ENCODE data around the gene PPP1R12B.
"Not testable (repeated sequence)": the region's sequence is repeated elsewhere in the genome, so short reads cannot be mapped to it uniquely, and the experiment has no call there.

Gene PPP1R12B

DNA sequence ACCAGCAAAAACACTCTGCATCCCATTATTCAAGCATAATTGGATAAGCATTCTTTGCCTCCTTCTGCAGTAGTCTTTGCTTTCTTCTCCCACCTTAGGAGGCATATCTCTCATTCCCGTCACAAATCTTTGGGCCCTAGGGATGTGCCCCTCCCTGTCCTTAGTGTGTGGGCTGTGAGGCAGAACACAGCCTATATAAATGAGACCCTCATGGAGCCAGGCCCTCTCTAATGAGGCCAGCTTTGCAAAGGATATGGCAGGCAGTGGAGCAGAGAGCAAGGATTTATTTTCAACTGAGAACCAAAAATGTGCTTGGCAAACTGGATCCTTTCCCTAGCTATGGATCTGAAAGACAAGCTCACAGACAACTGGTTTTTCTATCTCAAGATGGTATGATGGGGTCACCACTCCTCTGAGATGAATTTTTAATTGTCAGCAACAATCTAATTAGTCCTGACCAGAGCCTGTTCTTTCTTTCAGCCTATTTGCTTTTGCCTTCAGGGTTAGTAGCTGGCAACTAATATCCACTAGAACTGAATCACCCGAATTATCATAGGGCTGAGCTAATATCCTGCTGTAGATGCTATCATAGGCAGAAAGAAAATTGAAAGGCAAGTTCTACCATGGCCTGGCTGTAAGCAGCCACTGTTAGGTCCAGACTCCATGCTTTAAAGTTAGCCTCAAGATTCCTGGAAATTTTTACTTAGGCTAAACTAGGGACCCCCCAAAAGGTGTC lies 227.6 kb downstream of the PPP1R12B start:
- no peak for FAIRE-seq
- DNase-seq (ENCODE audit: insufficient read length, low spot score) = no peak

DNA sequence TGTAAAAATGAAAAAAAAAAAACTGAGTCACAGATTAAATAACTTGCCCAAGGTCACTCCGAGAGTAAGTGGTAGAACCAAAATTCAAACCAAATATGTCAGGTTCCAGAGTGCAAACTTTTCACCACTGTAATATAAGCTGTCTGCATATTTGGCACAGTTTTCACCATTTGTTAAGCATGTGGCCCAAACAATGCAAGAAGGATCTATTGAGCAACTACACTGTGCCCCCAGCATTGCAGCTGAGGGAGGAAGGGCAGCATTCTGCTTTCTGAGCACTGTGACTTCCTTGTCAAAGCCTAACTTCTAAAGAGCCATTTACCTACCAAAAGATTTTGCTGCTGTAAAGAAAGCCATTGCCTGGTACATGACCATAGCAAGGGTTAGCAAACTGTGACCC lies 228.3 kb downstream of the PPP1R12B start:
- no peak for FAIRE-seq
- no peak for DNase-seq (ENCODE audit: insufficient read length, low spot score)

DNA sequence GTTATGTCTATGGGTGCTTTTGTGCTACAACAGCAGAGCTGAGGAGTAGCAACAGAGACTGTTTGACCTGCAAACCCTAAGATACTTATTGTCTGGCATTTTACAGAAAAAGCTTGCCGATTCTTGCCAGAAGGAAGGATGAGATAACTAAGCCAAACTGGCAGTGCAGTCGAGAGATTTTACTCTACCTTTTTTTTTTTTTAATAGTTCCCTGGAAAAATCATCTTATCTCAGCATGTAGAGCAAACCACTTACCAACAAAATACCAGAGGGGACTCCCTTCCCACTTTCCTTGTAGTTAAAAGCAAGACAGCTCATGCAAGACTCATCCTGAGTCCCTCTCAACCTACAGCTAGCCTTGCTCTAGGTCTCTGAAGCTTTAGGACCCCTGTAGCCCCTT lies 228.9 kb downstream of the PPP1R12B start:
- no peak for FAIRE-seq

DNA sequence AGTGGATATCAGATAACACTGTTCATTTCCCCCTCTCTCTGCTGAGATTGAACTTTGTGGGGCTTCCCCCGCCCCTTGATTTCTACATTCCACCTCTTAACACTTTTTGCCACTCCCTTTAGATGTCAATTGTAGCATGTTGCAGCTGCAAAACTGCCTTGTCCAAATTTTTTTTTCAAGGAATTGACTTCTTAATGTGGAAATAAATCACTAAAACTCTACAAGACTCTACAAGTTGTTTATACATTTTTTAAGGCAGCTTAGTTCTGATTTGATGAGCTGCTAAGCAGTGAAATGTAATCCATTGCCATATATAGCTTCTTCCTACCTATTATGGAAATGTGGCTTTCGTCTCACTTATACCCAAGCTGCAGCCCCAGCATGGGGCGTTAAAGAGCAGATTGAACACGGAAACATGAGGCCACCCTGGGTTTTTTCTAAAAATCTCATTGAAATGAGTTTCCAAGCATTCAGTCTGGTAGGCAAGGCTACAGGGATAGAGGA lies 229.6 kb downstream of the PPP1R12B start:
- no peak for DNase-seq (ENCODE audit: insufficient read length, low spot score)
- FAIRE-seq = no peak

More for the DNA sequence above, 228.9 kb downstream of the PPP1R12B start:
- no peak for DNase-seq (ENCODE audit: insufficient read length, low spot score)

DNA sequence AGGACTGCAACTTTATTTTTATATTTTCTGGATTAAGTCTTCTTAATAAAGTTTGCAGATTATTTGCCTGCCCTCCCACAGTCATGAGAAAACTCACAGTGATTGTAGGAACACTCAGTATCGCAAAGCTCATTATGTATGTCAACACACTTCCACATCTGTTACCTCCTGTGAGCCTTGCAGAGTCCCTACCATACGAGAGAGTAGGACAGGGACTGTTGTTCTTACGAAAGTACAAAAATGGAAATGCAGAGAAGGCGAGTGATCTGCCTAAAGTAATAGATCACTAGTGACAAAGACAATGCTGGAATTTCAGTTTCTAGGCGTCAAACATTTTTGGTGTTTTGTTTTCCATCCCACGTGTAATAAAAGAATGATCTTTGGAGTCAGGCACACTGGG lies 230.1 kb downstream of the PPP1R12B start:
- FAIRE-seq (no peak), DNase-seq (ENCODE audit: insufficient read length, low spot score) (no peak)

DNA sequence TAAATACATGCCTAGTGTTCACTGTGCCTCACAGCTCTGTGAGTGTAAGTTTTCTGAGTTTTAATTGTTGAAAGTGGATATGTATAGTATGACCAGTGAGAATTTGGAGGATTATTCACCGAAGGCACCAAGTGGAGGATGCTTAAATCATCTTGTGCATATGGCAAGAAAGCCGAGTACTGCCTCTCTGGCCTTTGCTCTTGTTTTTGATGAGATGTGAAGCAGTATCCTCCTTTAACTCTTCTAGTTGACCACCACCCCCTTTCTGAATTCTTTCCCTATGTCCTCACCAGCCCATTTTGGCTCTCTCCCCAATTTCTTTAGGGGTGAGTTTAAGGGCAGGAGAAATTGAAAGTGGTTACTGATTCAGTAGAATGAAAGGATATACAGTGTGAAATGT lies 231.3 kb downstream of the PPP1R12B start:
- DNase-seq (ENCODE audit: insufficient read length, low spot score) = peak; percentile 54
- FAIRE-seq = no peak

DNA sequence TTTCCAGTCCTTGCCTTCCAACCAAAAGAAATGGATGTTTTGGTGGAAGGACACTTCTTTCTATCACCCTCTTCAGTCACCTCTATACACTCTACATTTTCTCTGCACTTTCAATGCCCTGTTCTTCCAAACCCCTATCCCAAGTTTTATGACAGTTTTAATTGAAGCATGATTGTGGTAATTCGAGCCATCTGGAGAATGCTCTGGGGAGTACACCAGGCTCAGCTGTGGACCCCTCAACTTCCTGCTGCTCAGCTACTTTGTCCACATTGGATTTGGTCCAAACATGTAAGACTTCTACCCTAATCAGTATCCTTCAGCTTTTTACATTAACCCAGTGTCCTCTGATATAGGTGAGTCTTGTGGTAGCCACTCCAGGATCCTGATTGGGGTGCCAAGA lies 232.1 kb downstream of the PPP1R12B start:
- FAIRE-seq (no peak), DNase-seq (ENCODE audit: insufficient read length, low spot score) (no peak)

DNA sequence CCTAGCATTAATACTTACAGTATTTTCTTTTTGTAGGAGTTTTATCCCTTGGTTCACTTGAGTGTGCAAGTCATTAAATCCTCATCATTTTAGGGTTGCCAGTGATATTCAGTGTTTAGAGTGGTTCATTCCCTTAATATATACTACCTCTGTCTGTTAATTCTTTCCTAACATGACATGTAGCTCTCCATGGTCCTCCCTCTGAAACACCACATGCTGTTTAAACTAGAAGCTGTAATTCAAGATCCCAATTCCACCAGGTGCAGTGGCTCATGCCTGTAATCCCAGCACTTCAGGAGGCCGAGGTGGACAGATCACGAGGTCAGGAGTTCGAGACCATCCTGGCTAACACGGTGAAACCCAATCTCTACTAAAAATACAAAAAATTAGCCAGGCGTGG lies 233.9 kb downstream of the PPP1R12B start:
- FAIRE-seq; DNase-seq (ENCODE audit: insufficient read length, low spot score): not testable (repeated sequence)

DNA sequence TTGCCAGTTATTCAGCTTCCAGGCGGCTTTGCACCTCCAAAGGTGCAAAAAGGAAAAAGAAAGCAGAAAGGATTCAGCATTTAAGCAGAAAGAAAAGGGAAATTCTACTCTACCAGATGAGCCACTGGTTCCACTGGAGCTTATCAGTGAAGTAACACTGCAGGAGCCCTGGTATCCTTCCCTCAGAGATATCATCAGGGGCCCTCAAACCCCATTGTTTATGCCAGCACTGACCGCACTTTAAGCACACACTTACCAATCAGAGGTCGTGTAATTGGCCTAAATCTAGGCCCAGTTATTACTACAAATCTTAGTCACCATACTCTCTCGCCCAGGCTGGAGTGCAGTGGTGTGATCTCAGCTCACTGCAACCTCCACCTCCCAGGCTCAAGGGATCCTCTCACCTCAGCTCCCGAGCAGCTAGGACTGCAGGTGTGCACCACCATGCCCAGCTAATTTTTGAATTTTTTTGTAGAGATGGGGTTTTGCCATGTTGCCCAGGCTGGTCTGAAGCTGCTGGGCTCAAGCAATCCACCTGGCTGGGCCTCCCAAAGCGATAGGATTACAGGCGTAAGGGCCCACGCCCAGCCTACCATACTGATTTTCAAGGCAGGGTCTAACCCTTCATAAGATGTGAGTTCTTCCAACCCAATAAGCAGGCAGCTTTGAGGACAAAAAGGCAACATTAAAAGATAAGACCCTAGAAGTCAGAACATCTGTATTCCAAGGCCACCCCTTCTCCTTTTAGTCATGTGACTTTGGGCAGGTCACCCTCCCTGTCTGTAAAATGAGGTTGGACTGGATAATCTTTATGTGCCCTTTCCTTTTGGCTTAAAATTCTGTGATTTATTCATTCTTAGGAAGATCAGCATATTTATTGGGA lies 236.4 kb downstream of the PPP1R12B start:
- DNase-seq (ENCODE audit: insufficient read length, low spot score) (no peak), FAIRE-seq (no peak)

DNA sequence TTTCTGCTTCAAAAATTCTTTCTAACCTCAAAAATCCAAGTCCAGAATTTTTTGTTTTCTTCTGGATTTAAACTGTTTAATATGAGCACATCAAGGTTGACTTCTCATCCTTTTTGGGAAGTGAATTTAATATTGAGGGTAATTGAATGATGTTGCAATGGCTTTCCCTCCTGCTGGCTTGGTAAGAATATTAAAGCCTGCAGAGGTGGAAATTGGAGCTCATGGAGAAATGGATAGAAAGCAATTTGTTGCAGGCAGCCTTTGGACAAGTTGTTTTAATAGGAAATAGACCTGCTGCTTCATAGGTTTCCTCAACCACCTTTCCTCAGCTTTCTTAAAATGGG lies 237.1 kb downstream of the PPP1R12B start:
- no peak for DNase-seq (ENCODE audit: insufficient read length, low spot score)
- FAIRE-seq = no peak

DNA sequence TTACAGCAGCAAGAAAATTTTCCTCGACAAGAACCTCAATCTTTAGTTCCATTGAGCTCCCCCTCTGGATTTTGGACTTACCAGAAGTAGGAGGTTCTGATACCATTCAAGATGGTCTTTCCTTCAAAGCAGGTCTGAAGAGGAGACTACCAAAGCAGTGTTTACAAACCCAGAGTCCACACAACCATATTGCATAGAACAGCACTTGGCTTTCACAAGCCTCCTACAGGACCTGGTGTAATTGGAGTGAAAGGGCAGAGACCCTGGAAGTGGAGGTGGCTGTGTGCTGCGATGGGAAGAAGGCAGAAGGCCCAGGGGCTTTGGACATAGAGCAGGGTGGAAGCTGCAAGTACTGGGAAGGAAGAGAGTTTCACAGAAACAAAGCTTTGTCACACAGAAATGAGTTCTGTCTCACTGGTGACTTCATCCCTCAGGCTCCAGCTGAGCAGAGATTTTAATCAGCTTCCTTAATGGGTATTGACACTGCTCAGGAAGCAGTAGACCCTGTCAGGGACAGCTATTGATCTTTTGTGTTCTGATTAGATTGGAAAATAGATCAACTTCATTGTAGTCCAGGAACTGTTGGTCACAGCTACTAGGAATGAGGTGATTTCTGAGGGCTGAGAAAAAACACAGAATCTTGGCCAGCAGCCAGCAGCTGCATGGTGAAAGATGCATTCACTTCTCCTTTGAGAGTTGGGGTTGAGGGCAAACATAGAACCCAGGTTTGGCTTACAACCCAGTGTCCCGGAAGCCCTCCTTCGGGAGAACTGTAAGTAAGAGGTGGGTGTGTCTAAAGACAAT lies 237.7 kb downstream of the PPP1R12B start:
- no peak for FAIRE-seq
- DNase-seq (ENCODE audit: insufficient read length, low spot score) = no peak

DNA sequence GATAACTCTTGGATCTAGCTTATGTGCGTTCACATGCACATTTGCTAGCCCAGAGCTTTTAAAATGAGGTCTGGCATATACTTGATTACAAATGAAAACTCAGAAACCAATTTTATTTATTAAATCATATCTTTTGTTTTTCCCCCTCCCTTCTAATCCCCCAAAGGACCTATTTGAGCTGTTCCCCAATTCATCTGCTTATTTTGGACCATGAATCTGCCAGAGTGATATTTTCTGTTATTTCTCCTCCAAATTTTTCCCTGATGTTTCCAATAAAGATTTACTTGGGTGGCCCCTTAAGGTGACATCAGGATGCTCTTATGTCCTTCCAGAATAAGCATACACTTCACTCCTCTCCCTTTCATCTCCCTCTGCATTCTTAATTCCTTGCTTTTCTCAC lies 238.4 kb downstream of the PPP1R12B start:
- FAIRE-seq = no peak
- DNase-seq (ENCODE audit: insufficient read length, low spot score) = no peak

DNA sequence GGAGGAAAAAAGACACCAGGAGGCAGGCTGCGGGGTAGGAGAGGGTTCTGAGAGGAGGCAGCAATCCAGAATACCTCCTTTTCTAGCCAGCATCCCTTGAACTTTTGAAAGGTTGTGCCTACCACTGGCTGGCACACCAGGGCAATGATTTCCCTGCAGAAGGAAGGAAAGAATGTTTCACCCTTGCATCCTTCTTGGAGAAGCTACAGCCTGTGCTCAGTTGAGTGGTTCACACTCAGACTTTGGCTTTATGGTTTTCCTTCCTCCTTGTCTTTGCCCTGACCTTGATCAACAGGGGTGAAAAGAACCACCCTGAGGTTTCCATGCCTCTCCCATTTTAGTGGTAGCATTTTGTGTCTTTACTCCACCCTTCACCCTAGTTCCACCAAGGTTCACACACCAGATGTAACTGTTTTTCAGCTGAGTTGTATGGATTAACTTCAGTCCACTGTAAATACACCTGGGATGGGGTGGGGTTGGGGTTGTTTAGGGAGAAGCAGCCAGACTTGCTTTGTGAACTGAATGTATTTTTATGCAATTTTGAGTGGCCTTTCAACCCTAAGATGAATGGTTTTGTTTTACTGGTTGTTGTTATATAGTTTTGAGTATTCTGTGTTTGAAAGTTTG lies 239.5 kb downstream of the PPP1R12B start:
- DNase-seq (ENCODE audit: insufficient read length, low spot score) (no peak), FAIRE-seq (no peak)

DNA sequence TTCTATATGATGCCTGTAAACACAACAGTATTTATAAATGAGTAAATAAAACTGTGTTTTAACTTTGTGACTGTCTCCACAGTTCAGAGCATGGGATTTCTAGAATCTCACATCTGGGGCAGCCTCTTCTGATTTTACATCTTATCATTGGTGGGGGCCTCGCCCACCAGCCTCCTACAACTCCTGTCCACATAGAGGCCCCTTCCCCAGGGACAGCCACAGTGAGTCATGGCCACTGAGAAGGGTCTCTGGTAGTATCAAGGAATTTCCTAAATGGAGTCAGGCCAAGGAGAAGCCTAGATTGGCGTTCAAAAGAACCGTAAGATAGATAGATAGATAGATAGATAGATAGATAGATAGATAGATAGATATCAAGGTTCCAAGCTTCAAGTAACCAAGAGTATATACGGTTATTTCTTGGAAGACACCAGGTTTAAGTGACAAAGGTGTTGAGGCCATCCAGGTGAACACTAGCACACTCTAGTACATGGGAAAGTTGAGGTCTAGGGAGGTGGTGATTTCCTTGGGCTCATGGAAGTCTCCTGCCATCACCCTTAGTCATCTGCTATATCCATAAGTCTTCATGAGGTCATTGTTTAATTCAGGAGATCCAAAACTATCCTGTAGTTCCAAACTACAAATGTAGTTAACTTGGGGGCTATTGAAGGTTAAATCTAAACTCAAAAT lies 240.1 kb downstream of the PPP1R12B start:
- FAIRE-seq (no peak), DNase-seq (ENCODE audit: insufficient read length, low spot score) (no peak)

DNA sequence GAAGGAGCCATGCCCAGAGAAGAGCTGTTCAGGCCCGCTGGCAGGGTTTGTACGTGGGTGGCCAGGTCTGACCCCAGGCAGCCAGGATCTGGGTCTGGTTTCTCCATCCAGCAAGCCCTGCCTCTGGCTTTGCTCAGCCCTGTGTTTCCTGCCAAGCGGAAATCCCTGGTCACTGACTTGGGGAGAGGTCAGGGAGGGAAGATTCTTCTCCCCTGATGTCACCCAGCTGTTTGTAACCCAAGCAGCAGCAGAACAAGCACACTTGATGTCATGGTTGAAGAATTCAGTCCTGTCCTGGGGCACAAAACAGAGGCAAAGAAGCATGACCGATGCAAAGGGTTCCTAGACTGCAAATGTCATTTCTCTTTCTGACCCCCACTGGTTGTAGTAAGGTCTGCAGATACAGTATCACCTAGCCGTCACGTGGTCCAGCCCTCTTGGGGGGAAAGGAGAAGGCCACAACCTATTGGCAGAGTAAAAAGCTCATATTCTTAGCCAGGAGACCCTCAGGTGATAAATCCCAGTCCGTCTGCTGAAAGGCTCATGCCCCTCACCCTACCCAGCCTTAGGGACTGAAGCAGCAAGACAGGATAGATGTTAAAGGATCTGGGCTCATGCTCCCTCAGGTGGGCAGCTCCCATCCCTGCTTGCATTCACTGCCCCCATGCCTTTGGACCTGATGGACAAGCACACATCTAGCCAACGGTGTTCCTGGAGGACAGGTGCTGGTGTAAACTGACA lies 240.9 kb downstream of the PPP1R12B start:
- FAIRE-seq = peak; percentile 96
- peak; percentile 97 for DNase-seq (ENCODE audit: insufficient read length, low spot score)

DNA sequence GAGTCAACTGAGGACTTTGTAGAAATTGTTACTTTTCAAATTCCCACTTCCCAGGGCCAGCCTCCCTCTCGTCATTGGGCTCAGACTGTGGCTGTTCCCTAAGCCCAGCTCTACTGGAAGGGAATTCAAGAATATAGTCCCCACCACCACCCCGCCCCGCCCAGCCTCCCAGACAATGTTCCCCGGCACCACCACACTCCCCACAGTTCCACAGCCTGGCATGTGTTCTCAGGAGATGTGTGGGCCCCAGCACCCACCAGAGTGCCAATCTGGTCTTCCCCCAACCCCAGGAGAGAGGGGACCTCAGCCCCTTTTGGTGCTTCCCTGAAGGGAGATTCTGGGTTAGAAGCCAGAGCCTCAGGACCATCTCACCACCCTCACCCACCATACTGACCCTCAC lies 241.6 kb downstream of the PPP1R12B start:
- no peak for DNase-seq (ENCODE audit: insufficient read length, low spot score)
- FAIRE-seq = no peak

DNA sequence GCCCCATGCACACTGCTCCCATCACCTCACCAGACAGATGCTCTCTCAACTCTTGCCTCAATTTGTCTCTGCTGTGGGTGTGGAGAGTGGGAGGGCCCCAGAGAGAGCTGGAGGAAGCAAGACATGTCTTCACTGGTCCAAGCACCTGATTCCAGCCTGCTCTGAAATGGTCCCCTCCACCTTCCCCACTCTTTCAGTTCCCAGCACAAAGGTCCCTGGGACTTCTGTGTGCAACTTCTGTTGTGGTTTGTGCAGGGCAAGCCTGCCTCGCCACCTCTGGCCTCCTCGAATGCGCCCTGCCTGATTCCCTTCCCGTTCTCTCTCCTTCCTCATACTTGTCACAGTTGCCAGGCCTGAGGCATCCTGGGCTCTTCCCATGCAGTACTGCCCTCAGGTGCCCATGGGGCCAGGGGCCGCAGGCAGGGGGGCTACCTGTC lies 242.5 kb downstream of the PPP1R12B start:
- FAIRE-seq (no peak), DNase-seq (ENCODE audit: insufficient read length, low spot score) (no peak)

DNA sequence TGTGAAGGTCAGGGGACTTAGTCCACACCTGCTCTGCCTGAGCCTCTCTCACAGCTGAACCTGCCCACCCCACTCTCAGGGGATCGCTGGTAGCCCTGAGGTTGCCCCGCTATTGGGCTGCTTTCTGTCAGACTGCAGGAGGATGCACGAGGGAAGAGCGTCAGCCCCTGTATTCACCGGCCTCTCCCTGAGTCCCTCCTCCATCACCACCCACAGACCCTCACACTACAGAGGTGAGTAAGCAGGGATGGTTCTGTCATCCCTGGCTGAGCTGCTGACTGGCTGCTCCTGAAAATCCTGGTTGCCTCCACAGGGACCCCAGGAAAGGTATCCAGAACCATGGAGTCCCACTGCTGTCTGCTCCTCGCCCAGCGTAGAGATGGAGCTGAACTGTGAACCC lies 243.0 kb downstream of the PPP1R12B start:
- peak; percentile 42 for FAIRE-seq
- DNase-seq (ENCODE audit: insufficient read length, low spot score) = no peak

DNA sequence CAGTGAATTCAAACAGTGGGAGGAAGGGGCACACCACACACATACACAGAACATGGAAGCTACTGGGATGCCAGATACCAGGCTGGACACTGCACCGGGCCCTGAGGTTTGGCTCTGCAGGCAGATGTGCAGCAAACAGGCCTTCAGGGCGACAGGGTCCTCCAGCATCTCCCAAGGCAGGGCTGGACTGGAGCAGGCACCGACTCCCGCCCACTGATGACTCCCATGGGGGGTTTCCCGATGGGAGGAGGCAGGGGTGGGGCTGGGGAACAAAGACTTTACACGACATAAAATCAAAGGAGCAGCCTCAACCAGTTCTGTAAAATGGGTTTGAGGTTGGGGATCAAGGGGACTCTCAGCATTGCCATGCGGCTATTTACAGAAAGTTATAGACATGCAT lies 243.6 kb downstream of the PPP1R12B start:
- no peak for DNase-seq (ENCODE audit: insufficient read length, low spot score)
- FAIRE-seq = no peak
